Muscle layer of duodenum (tissue), 2 donors: ENCODE data around the gene NEK5.
"Not testable (repeated sequence)": the region's sequence is repeated elsewhere in the genome, so short reads cannot be mapped to it uniquely, and the experiment has no call there.

Experiments
- H3K27ac ChIP-seq: one replicate; pipeline ENCODE4 v1.7.0; 2013; ENCODE audit warnings: mild to moderate bottlenecking, low read length
- H3K27me3 ChIP-seq: one replicate; pipeline ENCODE4 v1.7.0; 2013; ENCODE audit warnings: low read depth, mild to moderate bottlenecking, control low read depth, low read length
- H3K36me3 ChIP-seq, 2 donors: one replicate each; pipeline ENCODE4 v1.7.0; 2013; ENCODE audit warnings: low read length in 2 of 2, control low read depth in 1 of 2, mild to moderate bottlenecking in 1 of 2; ENCODE audit not compliant: insufficient read depth in 2 of 2, control insufficient read depth in 1 of 2
- H3K4me1 ChIP-seq, 2 donors: one replicate each; pipeline ENCODE4 v1.7.0; 2013; ENCODE audit warnings: low read length in 2 of 2, mild to moderate bottlenecking in 2 of 2, control low read depth in 1 of 2, moderate library complexity in 1 of 2; ENCODE audit not compliant: insufficient read depth in 2 of 2, control insufficient read depth in 1 of 2
- H3K4me3 ChIP-seq, 2 donors: one replicate each; pipeline ENCODE4 v1.7.0; 2013; ENCODE audit warnings: low read length in 2 of 2, low read depth in 1 of 2, mild to moderate bottlenecking in 1 of 2
- H3K9me3 ChIP-seq, 2 donors: one replicate each; pipeline ENCODE4 v1.7.0; 2013; ENCODE audit warnings: low read length in 2 of 2, control low read depth in 1 of 2, mild to moderate bottlenecking in 1 of 2; ENCODE audit not compliant: control insufficient read depth in 1 of 2
- donor health status: healthy.

NEK5 gene, protein sequence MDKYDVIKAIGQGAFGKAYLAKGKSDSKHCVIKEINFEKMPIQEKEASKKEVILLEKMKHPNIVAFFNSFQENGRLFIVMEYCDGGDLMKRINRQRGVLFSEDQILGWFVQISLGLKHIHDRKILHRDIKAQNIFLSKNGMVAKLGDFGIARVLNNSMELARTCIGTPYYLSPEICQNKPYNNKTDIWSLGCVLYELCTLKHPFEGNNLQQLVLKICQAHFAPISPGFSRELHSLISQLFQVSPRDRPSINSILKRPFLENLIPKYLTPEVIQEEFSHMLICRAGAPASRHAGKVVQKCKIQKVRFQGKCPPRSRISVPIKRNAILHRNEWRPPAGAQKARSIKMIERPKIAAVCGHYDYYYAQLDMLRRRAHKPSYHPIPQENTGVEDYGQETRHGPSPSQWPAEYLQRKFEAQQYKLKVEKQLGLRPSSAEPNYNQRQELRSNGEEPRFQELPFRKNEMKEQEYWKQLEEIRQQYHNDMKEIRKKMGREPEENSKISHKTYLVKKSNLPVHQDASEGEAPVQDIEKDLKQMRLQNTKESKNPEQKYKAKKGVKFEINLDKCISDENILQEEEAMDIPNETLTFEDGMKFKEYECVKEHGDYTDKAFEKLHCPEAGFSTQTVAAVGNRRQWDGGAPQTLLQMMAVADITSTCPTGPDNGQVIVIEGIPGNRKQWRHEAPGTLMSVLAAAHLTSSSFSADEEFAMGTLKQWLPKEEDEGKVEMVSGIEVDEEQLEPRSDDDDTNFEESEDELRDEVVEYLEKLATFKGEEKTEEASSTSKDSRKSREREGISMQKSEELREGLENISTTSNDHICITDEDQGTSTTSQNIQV

DNA sequence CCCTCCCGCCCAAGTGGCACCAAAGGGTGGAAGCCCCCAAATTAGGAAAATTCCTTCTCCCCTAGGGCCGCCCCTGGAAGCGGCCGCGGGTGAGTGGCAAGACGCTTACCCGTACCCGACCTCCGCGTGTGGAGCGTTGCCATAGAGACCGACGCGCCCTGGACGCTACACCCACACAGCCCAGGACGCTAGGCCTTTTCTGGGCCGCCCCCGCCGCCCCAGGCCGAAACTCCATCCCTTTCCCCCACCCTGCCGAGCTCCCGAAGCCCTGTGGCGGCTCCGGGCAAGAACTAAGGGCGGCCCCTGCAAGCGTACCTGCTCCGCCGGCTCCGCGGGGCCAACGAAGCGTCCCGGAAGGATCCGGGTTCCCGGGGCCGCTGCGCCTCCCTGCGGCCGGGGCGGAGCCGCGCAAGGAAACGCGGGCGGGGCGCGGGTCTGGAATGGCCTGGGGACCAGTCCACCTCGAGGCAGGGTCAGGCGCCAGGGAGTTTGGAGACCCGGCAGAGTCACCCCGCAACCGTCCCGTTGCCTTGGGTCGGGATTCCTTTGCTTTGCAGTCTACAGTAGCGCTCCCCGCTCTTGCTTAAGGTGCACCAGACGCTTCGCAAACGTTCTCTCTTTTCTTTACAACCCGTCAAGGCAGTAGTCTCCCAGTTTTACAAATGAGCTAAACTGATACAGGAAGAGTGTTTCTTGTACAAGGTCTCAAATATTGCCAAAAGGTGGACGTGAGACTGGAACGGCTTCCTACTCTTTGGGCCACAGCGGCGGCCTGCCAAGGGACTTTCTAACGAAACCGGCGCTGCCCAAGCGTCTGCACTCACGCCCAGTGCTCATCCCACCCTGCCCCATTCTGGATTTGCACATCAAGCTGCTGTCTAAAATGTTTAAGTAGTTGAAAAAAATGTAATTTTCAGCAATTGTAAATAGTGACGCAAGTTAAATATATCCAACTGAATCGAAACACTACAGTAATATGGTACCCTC, at the start of gene NEK5:
Gene NEK5 (minus strand): TSS at position 360 of the 987 bp plus-strand sequence. CDS start 1,591 bp downstream, outside the sequence.
- Histone ChIP-seq H3K27ac (no peak within 1 kb of the TSS), H3K27me3 (no peaks in the 10 kb centered on the region), H3K4me1 (peaks cover 0 to 17% of the 10 kb centered on the region in 2 donors), H3K4me3 (peak within 1 kb of the TSS; percentile 76 to 78), H3K9me3 (no peaks in the 10 kb centered on the region), H3K36me3 (peaks cover 9 to 27% of the 10 kb centered on the region in 2 donors)

DNA sequence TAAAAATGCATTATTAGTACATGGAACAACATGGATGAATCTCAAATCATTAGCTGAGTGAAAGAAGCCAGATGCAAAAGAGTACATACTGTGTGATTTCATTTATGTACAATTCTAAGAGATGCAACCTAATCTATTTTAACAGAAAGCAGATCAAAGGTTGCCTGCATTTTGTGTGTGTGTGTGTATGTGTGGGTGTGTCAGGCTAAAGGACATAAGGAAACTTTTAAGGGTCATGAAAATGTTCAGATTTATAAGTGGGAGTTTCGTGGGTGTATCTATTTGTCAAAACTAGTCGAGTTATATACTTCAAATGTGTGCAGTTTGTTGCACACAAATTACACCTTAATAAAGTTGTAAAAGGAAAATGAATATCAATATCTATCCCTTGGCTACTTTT, 48.4 kb upstream of the NEK5 start:
- Histone ChIP-seq H3K27ac (no peak overlapping the region), H3K36me3 (peaks cover 26 to 32% of the 10 kb centered on the region in 2 donors), H3K4me3 (no peak overlapping the region), H3K9me3 (no peaks in the 10 kb centered on the region), H3K4me1 (no peaks in the 10 kb centered on the region), H3K27me3 (no peaks in the 10 kb centered on the region)

DNA sequence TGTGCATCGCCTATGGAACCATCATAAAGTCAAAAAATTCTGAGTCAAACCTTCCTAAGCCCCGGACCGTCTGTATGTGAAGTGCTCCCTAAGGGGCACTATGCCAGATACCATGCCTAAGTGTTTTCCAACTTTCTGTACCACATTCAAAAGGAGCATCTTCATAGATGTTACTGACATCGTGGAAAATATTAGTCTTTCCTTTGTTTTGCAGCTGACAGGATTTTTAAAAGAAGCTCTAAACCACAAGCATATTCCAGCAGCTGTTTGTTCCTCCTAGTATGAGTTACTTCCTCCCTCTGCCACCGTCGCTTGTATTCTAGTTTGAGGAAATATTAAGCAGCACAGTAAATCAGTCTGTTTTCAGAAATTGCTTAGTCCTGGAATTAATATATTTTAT, 45.1 kb upstream of the NEK5 start:
- not testable (repeated sequence) for H3K27ac ChIP-seq, H3K9me3 ChIP-seq, H3K27me3 ChIP-seq, H3K4me1 ChIP-seq, H3K4me3 ChIP-seq
- peaks cover 23 to 24% of the 10 kb centered on the region in 2 donors for H3K36me3 ChIP-seq

DNA sequence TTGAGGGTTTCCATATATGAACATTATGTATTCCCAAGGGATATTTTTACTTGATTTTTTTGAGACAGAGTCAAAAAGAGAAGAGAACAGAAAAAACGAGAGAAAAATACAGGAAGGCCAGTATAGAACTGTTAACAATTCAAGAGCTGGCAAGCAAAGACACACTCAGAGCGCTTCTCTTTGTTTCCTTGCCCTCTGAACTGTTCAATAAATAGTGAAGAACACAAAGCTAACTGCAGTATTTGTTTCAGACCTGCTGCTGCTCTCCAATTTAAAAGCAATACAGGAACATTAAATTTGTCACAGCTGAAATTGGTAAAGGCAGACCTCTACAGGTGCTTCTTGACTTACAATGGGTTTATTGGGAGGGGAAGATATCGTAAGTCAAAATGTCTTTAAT, 44.5 kb upstream of the NEK5 start:
- Histone ChIP-seq H3K4me3 (no peak overlapping the region), H3K4me1 (no peaks in the 10 kb centered on the region), H3K27me3 (no peaks in the 10 kb centered on the region), H3K9me3 (no peaks in the 10 kb centered on the region), H3K36me3 (peaks cover 24 to 28% of the 10 kb centered on the region in 2 donors), H3K27ac (no peak overlapping the region)

DNA sequence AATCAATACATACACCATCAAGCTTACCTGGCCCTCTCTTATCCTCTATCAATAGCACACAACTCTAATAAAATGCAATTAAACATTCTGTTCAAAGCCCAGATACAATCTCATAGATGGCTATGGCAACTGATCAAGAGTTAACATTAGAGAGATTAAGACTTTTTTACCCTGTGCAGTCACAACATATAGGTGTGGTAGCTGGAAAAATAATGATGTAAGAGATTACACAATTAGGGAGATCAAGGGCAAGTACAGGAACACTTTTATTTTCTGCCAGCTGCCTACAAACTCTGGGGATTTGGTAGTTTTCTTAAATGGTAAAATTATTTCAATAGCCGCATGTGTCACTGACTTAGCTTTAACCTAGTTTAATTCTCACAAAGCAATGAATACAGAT, 42.8 kb upstream of the NEK5 start:
- H3K4me1 ChIP-seq, H3K27ac ChIP-seq, H3K4me3 ChIP-seq, H3K27me3 ChIP-seq, H3K9me3 ChIP-seq: not testable (repeated sequence)
- peaks cover 19 to 34% of the 10 kb centered on the region in 2 donors for H3K36me3 ChIP-seq

DNA sequence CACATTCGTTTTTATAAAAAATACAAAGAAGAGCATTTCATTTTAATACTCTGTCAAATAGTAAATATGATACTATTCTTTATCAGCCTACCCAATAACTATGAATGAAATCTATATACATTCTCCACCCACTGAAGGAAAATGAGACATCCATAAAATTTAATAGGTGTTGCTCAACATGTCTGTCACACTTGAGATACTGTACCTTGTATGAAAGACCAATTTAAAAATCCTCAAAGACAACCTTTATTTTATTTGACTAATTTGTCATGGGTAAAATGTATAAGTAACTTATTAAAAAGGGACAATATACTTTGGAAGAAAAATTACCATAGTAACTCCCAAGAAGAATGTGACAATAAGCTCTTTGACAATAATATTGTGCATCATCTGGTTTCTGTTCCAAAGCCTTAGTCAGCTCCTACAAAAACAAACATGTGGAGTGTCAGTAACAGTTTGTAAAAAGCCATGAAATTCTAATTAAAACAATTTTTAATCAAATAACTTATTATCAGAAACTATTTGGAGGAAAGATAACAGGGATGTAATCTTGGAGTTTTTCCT, 42.0 kb upstream of the NEK5 start:
- not testable (repeated sequence) for H3K27ac ChIP-seq, H3K27me3 ChIP-seq, H3K9me3 ChIP-seq, H3K4me1 ChIP-seq, H3K4me3 ChIP-seq
- H3K36me3 ChIP-seq, result peaks cover 19 to 42% of the 10 kb centered on the region in 2 donors

DNA sequence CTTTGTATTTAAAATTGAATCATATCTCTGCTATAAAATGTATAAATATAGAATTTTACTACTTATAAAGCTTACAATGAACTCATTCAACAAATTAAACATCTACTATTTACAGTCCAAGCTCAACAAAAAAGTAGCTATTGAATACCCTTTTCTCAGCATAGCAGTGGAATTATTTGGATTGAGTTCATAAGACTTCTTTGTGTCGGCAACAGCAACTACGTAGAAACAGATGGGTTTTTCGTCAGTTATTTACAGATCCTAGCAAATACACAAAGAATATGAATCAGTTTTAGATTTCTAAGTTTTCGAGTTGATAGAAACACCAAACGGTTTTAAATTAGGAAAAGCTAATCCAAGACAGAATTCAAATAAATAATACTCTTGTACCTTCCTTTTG, 41.0 kb upstream of the NEK5 start:
- H3K27me3 ChIP-seq, result no peaks in the 10 kb centered on the region
- H3K9me3 ChIP-seq, result no peaks in the 10 kb centered on the region
- H3K4me1 ChIP-seq, result no peaks in the 10 kb centered on the region
- H3K4me3 ChIP-seq, result no peak overlapping the region
- H3K27ac ChIP-seq, result no peak overlapping the region
- H3K36me3 ChIP-seq, result peaks cover 14 to 37% of the 10 kb centered on the region in 2 donors

DNA sequence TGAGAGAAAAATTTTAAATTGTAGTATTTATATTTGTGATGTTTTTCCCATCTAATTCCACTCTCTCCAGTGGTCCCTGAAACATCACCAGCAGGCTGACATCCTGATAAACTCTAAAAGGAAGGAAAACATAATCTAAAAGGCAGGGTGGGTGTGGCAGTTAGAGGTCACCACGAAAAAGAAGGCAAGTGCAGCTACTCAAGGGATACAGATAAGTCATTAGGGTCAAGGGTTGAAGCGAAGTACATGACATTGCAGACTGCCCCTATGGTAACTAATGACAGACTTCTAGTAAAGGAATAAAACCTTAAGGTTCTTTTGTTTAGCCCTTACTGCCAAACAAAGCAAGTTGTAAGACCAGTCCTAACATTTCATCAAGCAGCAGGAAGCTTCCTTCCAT, 36.5 kb upstream of the NEK5 start:
- peaks cover 0 to 22% of the 10 kb centered on the region in 2 donors for H3K36me3 ChIP-seq
- peaks cover 0 to 3% of the 10 kb centered on the region in 2 donors for H3K4me1 ChIP-seq
- no peak overlapping the region for H3K27ac ChIP-seq
- H3K9me3 ChIP-seq, result no peaks in the 10 kb centered on the region
- H3K4me3 ChIP-seq, result no peak overlapping the region
- H3K27me3 ChIP-seq, result no peaks in the 10 kb centered on the region

DNA sequence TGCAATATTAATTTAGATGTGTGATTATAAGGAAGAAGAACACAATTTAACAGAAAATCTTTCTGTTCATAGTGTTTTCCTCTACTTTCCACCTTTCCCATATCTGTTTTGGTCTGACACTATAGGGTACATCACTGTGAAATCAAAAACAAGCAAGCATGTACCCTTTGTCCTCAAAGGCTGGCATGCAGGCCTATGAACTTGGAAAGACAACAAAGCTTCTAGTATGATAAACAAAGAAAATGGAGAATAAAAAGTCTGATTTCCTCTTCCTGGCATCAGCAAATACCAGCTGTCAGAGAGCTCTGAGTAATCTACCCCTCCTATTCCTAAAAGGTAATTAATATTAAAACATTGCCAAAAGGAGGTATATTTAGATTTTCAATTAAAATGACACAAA, 36.1 kb upstream of the NEK5 start:
- no peak overlapping the region for H3K27ac ChIP-seq

DNA sequence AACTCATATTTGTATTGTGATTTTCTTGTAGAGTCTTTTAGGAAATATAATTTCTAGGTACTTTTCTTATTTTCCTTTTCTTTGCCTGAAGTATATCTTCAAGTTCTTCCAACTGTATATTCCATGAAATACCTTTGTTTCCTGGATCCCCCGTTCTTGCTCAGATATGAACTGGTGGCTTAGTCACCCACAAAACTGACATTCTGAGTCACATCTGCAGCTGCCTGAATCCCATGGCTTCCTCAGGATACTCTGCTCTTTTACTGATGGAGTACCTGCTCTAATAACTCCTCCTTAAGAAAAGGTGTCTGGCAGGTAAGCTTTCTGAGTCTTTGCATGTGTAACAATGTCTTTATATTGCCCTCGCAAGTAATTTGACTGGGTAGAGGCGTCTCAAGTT, 35.0 kb upstream of the NEK5 start:
- H3K27ac ChIP-seq, H3K27me3 ChIP-seq, H3K4me3 ChIP-seq, H3K9me3 ChIP-seq, H3K4me1 ChIP-seq: not testable (repeated sequence)
- H3K36me3 ChIP-seq, result peaks cover 0 to 20% of the 10 kb centered on the region in 2 donors

More for the DNA sequence above, 36.1 kb upstream of the NEK5 start:
- peaks cover 0 to 22% of the 10 kb centered on the region in 2 donors for H3K36me3 ChIP-seq
- no peak overlapping the region for H3K4me3 ChIP-seq
- no peaks in the 10 kb centered on the region for H3K27me3 ChIP-seq
- H3K4me1 ChIP-seq, result peaks cover 0 to 3% of the 10 kb centered on the region in 2 donors
- H3K9me3 ChIP-seq, result no peaks in the 10 kb centered on the region
